Measurements from ENCODE around the gene WDR90.
"Not testable (repeated sequence)": the region's sequence is repeated elsewhere in the genome, so short reads cannot be mapped to it uniquely, and the experiment has no call there.

The WDR90 gene

GRCh38 chr16:678209-678857 lies 29.2 kb downstream of the WDR90 start:
- no peak for DNase-seq

- DNase-seq: peak; percentile 63
These were observed 30.0 kb downstream of the WDR90 start for GRCh38 chr16:678858-679813.

DNA sequence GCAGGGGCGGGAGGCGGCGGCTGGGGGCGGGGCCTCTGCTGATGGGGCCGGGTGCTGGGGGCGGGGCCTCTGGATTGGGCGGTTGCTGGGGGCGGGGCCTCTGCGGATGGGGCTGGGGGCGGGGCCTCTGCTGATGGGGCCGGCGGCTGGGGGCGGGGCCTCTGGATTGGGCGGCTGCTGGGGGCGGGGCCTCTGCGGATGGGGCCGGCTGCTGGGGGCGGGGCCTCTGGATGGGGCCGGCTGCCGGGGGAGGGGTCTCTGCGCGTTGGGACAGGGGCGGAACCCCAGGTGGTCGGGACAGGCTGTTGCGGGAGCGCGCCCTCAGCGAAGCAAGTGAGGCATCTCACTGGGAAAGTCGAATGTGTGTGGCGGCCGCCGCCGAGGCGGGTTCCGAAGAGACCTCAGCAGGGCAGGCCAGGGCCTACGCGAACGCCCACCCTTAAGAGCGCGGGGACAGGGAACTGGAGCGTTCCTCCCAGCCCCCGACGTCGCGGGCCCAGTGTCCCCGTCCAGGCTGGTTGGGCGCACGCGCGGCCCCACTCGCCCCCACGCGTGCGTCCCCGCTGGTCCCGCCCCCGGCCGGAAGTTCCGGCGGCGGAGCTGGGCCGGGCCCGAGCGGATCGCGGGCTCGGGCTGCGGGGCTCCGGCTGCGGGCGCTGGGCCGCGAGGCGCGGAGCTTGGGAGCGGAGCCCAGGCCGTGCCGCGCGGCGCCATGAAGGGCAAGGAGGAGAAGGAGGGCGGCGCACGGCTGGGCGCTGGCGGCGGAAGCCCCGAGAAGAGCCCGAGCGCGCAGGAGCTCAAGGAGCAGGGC lies 30.9 kb downstream of the WDR90 start, which contains the start of gene STUB1:
TSS of gene STUB1 (plus strand) at position 597 of the 811 bp plus-strand sequence. CDS start at position 713, 116 bp downstream.
- peak; percentile 63 for DNase-seq

- no peak for DNase-seq
These were observed 31.4 kb downstream of the WDR90 start for GRCh38 chr16:680625-680945.

DNA sequence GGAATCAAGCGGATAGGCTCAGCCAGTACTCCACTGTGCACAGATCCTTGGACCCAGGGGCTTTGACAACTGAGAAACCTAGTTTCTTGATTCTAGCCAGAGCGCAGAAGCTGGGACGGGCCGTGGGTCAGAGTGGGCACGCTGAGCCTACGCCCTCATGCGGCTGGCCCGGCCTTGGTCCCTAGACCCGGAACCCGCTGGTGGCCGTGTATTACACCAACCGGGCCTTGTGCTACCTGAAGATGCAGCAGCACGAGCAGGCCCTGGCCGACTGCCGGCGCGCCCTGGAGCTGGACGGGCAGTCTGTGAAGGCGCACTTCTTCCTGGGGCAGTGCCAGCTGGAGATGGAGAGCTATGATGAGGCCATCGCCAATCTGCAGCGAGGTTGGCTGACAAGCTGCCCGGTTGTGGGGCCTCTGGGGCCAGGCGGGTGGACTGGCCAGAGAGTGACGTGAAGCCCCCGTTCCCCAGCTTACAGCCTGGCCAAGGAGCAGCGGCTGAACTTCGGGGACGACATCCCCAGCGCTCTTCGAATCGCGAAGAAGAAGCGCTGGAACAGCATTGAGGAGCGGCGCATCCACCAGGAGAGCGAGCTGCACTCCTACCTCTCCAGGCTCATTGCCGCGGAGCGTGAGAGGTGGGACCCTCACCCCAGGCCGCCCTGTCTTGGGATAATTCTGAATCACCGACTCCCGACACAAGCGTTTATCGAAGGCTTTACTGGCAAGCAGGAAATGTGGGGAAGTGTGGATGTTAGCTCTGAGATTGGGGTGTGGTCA lies 32.0 kb downstream of the WDR90 start:
- no peak for DNase-seq

DNA sequence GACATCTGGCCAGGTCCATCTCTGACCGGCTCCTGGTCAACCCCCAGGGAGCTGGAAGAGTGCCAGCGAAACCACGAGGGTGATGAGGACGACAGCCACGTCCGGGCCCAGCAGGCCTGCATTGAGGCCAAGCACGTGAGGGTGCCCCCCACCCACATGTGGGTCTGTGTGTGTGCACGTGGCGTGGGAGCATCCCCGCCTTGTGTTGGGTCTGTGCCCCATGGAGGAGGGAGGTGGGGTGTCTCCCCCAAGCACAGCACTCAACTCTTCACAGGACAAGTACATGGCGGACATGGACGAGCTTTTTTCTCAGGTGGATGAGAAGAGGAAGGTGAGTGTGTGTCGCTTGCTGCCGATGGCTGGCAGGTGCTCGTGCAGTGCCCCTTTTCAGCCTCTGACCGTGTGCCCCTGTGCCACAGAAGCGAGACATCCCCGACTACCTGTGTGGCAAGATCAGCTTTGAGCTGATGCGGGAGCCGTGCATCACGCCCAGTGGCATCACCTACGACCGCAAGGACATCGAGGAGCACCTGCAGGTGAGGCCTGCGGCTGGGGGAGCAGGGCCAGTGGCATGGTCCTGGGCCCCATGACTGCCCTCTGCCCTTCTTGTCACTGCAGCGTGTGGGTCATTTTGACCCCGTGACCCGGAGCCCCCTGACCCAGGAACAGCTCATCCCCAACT lies 32.7 kb downstream of the WDR90 start:
- no peak for DNase-seq

GRCh38 chr16:682493-683395 lies 33.6 kb downstream of the WDR90 start:
- no peak for DNase-seq

DNA sequence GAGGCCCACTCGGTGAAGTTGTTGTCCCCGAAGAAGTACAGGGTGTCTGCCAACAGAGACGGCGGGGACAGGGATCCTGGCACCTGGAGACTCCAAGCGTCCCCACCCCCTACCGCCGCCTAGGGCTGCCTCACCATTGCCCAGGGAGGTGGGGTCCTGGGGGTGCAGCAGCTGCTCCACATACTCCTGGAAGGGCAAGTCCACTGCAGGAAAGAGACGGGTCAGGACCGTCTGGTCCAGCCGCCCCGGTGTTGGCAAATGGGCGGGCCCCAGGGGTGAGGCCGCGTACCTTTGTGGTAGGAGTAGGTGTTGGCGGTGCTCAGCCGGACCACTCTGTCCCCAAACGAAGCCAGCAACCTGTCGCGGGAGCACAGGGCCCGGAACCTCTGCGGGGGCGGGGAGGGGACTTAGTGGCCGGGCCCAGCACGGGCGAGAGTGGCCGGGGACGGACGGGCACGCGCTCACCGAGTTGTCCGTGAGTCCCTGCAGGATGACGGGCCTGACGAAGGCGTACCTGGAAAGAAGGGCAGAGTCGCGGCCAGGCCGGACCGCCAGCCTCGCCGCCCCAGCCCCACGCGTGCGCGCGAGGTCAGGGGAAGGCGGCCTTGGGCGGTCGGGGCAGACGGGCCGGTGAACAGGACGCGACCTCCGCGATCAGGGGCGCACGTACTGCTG lies 34.4 kb downstream of the WDR90 start:
- DNase-seq: no peak

GRCh38 chr16:684071-684794 lies 35.1 kb downstream of the WDR90 start, which contains the start of gene JMJD8:
Gene JMJD8, minus strand, starts transcription at chr16:684334. Its CDS starts 15 bp downstream, at chr16:684319.
- DNase-seq: peak; percentile 87

DNA sequence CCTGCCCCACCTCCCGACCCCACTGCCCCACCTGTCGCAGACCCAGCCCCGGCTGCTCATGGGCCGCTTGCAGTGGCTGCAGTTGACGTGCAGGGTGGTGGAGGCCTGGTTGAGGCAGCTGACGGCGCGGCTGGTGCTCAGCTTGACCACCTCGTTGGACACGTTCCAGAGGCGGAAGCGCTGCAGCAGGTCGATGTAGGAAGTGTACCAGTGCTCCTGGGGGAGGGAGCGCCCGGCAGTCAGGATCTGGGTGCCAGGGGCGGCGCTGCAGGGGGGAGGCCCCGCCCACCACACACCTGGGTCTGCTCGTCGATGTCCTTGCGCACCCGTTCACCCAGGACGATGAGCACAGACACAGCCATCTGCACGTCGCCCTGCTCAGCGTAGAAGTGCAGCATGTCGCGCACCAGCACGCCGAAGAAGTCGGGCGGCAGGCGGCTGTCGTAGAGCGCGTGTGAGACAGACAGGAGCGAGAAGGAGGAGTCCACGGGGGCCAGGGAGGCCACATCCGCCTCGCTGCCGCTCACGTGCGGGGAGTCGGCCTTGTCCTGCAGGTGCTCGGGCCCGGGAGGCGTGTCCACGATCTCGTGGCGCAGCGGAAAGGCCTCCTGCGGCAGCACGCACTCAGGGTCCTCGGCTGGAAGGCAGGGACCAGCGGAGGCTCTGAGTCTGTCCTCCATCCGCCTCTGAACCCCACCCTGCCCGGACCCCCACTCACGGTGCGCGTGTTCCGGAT lies 36.0 kb downstream of the WDR90 start:
- no peak for DNase-seq

DNA sequence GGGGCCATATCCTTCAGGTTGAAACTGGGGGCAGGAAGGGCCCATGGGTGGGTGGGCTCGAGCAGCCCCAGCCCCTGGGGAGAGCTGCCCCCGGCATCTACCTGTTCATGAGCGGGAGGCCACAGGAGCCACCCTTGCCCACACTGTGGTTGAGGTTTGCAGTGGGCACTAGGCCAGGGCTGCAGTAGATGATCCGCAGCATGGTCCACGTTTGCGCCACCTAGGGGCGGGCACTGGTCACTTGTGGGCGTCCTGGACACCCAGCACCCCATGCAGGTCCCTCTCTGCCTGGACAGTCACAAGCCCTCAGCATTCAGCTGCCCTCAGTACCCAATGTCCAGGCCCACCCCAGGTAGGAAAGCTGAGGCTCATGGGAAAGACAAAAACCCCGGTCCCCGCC lies 36.8 kb downstream of the WDR90 start:
- no peak for DNase-seq

DNA sequence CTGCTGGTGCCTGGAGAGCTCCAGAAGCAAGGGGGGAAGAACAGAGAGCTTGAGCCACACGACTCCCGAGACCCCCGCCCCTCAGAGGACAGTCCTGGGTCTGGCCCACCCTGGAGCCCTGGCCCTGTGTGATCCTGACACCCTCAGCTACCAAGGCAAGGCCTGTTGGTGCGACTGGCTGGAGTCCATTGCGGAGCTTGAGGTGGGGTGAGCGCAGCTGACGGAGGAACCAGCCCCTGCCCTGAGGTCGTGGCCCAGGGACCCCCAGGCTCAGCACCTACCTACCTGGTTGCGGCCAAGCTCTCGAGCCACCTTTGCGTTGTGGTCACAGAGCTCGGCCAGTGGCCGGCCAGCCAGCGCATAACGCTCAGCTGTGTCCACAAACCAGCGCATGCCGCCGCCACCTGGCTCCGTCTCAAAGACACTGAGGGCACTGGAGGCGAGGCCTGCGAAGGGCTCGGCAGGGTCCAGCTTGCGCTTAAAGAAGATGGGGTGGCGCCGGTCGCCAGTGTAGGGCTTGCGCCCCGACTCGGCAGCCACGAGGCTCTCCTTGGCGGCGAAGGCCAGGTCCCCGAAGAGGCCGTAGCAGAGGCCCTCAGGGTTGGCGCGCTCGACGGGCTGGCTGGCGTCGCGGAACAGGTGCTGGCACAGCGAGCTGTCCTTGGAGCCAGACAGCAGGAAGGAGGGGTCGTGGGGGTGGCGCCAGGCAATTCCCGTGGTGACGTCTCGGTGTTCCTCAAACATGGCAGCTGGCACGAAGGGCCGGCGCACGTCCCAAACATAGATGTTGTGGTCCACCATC lies 37.5 kb downstream of the WDR90 start:
- DNase-seq: no peak

GRCh38 chr16:687499-687898 lies 38.3 kb downstream of the WDR90 start:
- no peak for DNase-seq

- no peak for DNase-seq
These were observed 40.2 kb downstream of the WDR90 start for GRCh38 chr16:689175-689897.

GRCh38 chr16:691242-691641 lies 42.1 kb downstream of the WDR90 start:
- DNase-seq: not testable (repeated sequence)

DNA sequence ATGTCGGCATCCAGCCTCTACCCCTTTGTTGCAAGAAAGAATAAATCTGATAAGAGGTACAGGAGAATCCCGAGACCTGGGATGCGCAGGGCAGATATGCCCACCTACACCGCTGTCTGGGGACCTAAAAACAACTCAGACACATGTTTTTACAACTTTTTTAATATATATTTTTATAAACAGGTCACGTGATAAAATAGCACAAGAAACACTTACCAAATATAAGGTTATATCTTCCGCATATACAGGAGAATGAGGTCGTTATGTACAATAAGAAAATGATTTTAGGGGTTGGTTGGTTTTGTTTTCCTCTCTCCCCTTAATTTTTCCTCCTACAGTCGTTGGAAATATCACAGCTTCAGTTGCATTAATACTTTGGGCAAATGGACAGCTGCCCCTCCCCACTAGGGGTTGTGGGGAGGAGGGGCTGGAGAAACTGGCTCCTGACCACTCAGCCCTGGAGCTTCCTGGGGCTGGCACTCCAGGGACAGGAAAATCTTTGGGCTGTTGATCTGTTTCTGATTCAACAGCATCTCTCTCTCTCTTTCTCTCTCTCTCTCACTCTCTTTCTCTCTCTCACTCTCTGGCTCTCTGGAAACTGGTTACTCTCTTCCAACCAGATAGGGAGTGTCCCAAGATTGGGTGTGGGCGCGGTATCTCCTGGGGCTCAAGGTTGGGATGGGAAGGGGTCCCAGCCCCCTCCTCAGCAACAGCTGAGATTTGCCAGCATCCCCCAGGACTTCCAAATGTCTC lies 43.4 kb downstream of the WDR90 start:
- DNase-seq: no peak
